GM19467 (cell line): Measurements from ENCODE around the gene DHX40.
"Not testable (repeated sequence)": the region's sequence is repeated elsewhere in the genome, so short reads cannot be mapped to it uniquely, and the experiment has no call there.

Source experiments
- ATAC-seq: cut with Tn5 transposase; IDR thresholded peaks from one replicate; pipeline ENCODE4 v1.9.1; 2021; ENCODE audit warnings: mild to moderate bottlenecking, moderate library complexity; ENCODE audit not compliant: unreplicated experiment

Gene DHX40

DNA sequence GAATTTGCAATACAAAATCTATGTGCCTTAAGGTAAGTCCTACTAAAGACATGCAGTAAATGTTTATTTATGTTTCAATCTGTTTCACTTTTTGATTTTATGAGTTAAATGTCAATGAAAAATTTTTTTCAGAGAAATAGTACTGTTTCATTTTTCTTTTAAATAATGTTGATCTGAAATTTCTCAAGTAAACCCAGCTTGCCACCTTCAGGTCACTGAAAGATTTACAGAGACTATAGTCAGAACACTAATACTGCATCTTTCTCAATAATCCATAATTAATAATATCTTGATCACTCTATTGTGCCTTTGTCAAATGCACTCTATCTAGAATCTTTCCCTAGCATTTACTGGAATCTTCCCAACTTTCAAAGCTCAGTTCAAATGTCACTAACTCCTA is 6.5 kb upstream of the DHX40 start:
- ATAC-seq = no peak

DNA sequence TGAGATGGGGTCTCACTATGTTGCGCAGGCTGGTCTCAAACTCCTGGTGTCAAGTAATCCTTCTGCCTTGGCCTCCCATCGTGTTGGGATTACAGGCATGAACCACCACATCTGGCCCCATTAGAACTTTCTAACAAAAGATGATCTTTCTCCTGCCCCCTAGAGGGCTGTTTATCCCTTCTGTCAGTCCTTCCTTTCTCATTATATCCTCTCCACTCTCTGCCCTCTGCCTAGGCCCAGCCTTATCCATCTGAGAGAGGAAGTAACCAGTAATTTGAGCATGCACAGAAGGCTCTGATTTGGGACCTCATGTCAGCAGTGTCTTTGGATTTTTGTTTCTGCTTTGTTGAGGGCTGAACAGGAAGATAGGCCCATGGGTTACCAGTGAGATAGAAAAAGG is 4.4 kb upstream of the DHX40 start:
- ATAC-seq = no peak

DNA sequence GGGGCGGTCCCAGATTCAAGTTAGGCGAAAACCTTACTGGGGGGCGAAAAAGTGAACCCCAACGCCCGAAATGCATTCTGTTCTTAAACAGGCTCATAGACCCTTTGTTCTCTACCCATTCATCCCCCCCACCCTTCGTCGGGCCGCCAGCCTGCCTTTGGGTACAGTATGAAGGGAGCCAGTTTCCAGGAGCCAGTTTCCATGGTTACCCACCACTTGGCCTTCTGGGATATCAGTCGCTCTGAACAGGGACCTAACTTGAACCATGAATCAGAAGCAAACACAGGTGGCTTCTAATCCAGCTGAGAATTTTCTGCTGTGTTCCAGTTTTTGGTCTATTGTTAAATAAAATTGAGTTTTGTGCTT is 532 bp downstream of the DHX40 start:
- peak; percentile 24 for ATAC-seq

DNA sequence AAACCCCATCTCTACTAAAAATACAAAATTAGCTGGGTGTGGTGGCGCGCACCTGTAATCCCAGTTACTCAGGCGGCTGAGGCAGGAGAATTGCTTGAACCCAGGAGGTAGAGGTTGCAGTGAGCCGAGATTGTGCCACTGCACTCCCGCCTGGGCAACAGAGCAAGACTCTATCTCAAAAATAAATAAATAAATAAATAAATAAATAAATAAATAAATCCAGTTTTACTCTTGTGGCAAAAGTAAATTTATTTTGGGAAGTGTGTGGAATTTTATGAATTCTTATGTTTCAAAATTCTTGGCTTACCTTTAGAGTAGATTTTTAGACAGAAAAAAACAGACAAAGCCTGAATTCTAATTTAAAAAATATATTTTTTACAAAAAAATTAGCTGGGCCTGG is 3.7 kb downstream of the DHX40 start:
- not testable (repeated sequence) for ATAC-seq

DNA sequence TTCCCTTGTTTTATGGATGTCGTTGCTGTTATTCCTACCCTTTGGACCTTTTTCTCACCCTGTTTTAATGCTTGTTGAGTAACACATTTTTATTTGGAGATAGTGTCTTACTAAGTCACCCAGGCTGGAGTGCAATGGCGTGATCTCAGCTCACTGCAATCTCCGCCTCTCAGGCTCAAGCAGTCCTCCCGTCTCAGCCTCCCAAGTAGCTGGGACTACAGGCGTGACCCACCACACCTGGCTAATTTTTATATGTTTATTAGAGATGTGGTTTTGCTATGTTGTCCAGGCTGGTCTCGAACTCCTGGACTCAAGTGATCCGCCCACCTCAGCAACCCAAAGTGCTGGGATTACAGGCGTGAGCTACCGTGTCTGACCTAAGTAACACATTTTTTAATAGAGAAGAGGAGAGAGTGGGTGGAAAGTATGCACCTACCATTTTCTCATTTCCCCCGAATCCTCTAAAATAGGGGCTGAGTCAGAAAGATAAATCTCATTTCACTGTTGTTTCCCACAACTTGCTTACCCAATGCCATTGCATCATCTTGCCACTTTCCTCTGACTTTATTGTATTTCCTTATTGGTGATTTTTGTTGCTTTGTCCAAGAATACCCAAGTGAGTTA is 7.0 kb downstream of the DHX40 start:
- ATAC-seq = no peak

DNA sequence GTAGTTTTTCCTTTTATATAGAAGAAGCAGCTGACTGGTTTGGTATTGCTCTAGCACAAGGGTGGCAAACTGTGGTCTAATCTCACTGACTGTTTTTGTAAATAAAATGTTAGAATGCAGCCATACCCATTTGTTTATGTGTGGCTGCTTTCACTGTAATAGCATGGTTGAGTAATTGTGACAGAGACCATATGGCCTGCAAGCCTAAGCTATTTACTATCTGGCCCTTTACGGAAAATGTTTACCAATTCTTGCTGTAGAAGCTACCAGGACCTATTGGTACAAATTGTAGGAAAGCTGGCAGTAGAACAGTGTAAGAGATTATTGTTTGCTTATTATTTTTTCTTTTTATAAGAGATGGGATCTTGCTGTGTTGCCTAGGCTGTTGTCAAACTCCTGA is 18.8 kb downstream of the DHX40 start:
- ATAC-seq = not testable (repeated sequence)

DNA sequence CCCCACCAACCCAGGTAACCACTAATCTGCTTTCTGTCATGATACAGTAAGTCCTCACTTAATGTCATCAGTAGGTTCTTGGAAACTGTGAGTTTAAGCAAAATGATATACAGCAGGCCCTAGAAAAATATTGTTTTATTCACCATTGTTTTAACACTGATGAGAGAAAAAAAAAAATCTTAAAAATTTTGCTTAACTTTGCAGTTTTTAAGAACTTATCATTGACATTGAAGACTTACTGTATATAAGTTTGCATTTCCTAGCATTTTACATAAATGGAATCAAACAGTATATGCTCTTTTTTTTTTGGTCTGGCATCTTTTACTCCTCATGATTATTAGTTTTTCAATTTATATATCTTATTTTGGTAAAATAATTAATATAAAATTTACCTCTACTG is 34.8 kb downstream of the DHX40 start:
- ATAC-seq = no peak

DNA sequence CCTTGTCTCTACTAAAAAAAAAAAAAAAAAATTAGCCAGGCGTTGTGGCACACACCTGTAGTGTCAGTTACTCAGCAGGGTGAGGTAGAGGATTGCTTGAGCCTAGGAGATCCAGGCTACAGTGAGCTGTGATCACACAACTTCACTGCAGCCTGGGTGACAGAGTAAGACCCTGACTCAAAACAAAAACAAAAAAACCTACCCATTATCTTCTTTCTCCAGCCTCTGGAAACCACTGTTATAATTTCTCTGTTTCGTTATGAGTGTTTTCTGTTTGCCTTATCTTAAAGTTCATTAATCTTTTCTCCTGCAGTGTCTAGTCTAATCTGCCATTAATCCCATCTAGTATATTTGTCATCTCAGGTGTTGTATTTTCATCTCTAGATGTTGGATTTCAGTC is 35.7 kb downstream of the DHX40 start:
- no peak for ATAC-seq

DNA sequence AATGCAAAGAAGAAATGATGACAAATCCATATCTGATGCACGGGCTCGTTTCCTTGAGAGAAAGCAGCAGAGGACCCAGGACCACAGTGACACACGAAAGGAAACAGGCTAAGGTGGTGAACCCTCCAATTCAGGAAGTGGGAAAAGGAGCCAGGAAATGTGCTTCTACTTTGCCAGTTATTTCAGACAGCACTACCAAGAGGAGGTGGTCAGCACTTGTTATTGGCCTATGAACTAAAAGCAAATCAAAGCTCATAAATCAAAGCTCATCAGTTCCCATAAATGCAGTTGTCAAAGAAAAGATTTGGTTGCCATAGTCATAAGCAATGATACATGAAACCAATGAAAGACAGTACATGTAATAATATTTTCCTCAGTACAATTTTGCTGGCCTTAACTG is 41.7 kb downstream of the DHX40 start:
- ATAC-seq = no peak

DNA sequence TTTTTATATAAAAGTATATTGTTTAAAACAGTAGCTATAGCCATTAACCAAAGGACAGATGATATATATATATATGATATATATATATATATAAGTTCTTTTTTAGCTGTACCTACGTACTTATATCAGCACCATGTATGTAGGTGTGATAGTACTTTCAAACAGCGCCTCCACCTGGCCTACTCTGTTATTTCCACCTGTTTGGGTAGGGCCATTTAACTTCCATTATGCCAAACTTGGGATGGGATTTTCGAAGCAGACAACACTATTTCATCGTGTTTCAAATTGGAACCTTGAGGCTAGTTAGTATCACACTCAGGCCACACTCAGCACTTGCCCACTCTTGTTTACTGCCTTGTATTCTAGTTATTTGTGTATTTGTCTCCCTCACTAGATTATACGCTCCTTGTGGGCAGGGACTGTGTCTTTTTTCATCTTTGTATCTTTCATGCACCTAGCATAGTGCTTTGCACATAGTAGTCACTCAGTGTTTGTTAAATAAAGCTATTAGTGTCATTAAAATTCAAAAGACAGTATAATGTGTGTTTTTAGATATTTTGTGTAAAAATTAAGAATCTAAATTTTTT is 42.5 kb downstream of the DHX40 start:
- no peak for ATAC-seq

DNA sequence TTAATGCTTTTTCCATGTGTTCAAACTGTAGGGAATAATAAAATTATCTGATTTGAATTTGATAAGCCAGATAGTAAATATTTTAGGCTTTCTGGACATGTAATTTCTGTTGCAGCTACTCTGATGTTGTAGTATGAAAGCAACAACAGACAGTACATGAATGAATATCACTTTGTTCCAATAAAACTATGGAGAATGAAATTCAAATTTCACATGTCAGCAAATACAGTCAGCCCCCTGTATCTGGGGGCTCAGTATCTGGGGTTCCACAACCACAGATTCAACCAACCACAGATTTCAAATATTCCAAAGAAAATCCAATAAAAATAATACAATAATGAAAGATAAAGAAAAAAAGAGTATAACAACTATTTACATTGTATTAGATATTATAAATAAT is 46.1 kb downstream of the DHX40 start:
- no peak for ATAC-seq

DNA sequence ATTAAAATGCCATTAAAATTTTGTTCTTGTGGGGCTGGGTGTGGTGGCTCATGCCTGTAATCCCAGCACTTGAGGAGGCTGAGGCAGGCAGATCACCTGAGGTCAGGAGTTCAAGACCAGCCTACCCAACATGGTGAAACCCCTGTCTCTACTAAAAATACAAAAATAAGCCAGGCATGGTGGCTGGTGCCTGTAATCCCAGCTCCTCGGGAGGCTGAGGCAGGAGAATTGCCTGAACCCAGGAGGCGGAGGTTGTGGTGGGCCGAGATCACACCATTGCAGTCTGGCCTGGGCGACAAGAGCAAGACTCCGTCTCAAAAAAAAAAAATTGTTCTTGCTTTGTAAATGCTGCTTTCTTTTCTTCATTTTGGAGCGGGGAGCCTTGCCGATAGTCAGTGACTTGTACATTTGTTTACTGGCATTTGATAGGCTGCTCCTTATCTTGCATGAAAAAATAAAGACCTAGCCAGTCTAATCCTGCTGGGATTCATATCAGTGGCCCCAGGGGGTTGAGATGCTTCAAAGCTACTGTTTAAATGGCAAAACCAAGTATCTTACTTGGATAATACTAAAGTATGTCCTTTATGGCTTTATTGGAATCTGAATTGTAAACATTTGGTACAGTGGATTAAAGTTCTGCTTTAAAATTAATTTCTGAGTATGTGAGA is 51.0 kb downstream of the DHX40 start:
- ATAC-seq = no peak

DNA sequence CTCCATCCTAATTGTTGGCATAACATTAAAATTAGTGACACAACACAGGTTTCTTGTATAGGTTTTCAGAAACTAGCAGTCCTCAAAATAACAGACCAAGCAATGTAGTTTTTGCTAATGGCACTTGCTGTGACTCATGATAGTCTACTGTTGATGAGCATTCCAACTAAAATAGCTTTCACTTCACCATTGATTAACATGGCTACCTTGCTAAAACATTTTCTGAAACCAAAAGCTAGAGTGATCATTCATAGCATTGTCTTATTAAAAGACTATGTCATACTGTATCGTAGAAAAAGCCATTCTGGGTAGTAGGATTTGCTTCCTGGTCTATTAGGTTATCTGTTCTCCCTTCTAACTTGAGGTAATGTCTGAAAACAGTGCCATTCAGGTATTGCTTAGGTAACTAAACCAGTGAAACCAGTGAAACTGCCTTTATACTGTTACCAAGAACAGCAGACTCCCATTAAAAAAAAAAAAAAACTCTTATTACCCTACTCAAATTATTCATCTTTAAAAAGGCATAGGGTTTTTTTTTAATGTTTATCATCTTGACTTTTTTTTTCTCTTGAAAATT is 51.8 kb downstream of the DHX40 start:
- no peak for ATAC-seq

DNA sequence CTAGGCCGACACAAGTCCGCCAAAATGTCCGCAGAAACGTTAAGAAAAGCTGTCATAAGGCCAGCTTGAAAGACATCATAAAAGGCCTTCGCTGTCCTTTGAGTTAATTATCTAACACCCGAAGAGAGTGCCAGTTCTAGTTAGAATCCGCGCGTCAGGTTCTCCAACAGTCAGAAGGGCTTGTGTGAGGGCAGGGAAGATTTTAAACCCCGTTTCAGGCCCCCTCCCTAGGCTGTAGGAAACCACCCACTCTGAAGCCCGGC is 53.6 kb downstream of the DHX40 start:
- ATAC-seq = no peak

DNA sequence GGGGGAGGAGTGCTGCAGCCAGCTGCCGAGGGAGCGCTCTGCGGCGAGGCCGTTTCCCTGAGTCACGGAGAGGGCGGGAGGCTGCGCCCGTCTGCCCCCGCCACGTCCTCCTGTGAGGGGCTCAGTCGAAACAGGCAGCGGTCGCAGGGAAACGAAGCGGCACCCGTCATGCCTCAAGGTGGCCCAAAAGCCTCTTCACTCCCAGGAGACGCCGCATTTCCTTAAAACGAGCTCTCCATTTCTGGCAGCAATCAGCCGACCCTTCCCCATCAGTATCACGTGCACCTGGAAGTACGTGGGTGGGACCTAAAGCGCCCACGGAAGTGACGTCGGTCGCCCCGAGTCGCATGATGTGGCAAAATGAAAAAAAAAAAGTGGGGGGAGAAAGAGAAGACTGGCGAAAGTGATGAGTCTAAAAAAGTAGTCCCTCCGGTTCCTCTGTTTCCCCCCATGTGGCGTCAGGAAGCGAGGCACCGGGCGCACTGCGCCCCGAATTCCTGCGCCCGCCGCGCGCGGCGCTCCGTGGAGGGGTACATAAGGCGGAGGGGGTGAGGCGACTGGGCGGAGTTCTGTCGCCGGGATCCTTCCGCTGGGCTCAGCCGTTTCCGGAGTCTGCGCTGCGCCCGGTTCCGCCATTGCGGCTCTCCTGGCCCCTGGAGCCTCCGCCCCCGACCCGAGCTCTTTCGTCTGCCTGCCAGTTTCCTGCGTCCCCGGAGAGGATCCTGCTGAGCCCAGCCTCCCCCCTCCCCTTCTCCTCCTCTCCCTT is 54.1 kb downstream of the DHX40 start, which contains the start of gene CLTC:
CLTC (plus strand) TSS at position 598 of the 766 bp plus-strand sequence. CDS start 237 bp downstream, outside the sequence.
- peak; percentile 71 for ATAC-seq

DNA sequence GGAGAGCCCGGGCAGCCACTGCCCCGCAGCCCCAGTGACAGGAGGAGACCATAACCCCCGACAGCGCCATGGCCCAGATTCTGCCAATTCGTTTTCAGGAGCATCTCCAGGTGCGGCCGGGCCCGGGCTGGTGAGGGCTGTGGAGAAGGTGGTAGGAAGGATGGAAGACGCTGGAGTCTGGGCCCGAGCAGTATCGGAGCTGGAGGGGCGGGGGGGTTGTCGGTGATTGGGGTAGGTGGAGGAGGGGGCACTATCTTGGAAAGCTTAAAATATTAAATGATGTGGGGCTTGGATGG is 54.6 kb downstream of the DHX40 start:
- no peak for ATAC-seq

DNA sequence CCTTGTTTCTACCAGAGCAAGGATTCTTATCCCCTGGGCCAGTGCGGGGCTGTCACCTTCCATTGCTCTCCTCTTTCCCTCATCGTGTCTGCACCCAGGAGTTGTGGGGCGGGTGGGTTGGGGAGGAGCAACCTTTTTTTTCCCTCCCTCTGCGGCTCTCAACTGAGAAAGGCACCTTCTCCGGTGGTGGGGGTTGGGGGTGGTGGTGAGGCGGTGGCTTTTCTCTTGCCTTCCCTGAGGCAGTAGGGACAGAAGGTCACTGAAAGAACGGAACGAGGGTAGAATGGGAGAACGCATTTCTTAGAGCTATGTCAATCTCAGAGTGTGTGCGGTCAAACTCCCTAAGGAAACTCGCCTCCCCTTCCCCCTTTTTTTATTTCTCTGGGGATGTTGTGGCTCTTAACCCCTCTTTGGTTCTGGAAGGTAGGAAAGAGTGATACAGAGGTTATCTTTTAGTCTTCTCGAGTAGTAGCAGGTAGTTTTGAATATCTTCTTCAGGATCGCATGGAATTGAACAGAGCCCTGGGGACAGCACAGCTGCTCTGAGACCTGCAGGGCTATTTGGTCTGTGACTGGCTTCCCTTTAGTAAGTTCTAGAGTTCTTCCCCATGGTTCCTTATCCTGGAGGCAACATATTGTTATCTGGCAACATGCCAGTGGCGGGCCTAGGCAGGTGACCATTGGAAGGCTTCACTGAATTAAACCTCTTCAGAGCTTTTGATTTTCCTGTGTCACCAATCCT is 55.3 kb downstream of the DHX40 start:
- no peak for ATAC-seq

DNA sequence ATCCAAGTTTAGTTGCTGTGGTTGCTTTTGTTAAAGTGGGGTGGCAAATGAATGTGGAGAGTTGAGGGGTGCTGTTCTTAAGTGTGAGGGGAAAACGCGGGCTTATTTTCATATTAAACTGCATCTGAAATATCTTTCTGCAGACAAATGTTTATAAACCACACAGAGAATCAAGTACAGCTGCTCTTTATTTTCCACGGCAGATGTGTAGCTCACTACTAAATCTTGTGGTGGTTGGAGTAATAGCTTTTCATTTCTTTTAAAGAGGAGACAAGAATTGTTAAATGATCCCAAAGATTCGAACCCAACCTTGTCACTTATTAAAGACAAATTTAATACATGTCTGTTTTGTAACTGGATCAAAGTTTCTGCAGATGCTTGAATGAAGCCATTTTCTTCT is 56.4 kb downstream of the DHX40 start:
- no peak for ATAC-seq

DNA sequence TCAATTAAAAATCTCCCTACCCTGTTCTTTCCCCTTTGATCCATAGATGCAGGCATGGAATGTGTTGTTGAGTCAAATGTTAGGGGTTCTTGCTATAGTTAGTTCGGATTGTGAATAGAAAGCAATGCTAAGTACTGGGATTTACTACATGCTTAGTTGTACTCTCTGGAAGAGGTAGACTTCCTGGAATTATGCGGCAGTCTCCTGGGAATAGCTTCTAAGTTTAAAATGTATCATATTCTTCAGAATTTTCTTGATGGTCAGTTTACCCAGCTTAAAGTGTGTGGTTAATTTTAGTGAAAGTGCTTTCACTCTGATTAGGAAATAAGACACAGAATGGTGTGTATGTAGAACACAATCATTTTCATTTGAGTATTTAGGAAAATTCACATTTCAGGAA is 57.7 kb downstream of the DHX40 start:
- ATAC-seq = no peak

DNA sequence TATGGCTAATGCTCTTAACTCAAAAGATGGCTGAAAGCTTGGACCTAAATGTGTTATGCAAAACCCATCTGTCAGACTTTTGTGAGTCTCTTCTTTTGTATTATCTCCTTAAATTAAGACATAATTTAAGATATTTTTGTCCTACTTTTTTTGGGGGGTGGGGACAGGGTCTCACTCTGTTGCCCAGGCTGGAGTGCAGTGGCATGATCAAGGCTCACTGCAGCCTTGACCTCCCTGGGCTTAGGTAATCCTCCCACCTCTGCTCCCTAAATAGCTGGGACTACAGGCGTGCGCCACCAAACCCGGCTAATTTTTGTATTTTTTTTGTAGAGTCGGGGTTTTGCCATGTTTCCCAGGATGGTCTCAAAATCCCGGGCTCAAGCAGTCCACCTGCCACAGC is 61.3 kb downstream of the DHX40 start:
- ATAC-seq = no peak

DNA sequence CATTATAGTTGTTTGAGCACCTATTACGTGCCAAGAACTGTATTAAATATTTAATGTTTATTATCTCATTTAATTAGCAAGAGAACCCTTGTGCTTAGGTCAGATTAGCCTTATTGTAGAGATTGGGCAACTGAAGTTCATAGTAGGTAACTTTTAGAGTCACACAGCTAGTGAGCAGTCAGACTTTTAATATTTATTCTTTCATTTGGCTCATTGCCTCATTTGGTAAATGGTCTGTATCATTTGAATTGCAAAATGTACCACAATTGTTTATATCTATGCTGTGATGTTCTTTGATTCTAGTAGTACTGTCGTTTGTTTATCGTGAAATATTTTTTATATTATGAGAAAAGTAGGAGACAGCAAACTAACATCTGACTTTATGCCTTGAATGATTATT is 61.9 kb downstream of the DHX40 start:
- no peak for ATAC-seq
